ENCODE results near the gene BEND6. TPM values are rescaled to one million over a fixed set of nuclear protein-coding genes. Genes with fewer than 3 reads are reported as not detected.

Gene BEND6
- total and polyA plus RNA-seq, 2 of the 4 experiments (the other 2 are of a cell fraction) = 4.1 to 9.7 TPM

DNA sequence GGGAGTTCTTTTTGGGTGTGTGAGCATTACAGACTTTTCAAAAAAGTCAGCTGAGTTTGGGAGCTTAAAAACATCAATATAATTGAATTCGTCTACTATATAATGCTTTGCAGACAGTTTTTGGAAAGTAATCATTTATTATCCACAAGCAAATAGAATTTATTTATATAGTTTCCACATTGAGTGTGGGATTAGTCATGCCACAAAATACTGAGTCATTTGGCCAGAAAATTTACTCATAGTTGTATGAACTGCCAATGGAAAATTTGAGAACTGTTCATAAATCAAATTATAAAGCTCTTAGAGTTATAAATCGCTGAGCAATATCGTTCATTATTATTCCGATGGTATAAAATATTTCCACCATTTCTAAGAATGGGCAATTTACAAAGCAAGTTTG lies 5.0 kb downstream of the BEND6 start:
- Histone ChIP-seq H2BK5ac (ENCODE audit: low read depth, low read length, poor library complexity, severe bottlenecking) (peak overlapping the region; percentile 50), H3K9me1 (ENCODE audit: insufficient read depth, low read length) (no peaks in the 10 kb centered on the region), H2BK20ac (ENCODE audit: low read depth, low read length) (0 out of 2 replicates have a peak overlapping the region, but pooled peaks have one; percentile 42), H4K91ac (ENCODE audit: insufficient read depth, low read depth, low read length) (no peak overlapping the region), H3K56ac (ENCODE audit: extremely low read depth, insufficient read depth, low read length) (no peak overlapping the region), H2BK15ac (ENCODE audit: low read depth, low read length) (no peak overlapping the region), H4K8ac (ENCODE audit: low read depth in 2 of 2, low read length in 2 of 2) (no peak overlapping the region), H3K18ac (ENCODE audit: low read depth, low read length) (peak overlapping the region; percentile 40; the same call in 1 of the 2 replicates), H4K5ac (ENCODE audit: low read depth, low read length) (no peak overlapping the region), H2AFZ (replicated peaks; ENCODE audit: low read length, poor library complexity) (no peak overlapping the region), H3K9ac (ENCODE audit: low read depth, low read length) (no peak overlapping the region), H3K79me1 (ENCODE audit: low read depth in 1 of 2, low read length in 2 of 2) (peaks cover 10 to 40% of the 10 kb centered on the region in 2 experiments; a peak in 3 of 4 replicates), H3K4me1 (ENCODE audit: control insufficient read depth, insufficient read depth, low read length) (peaks cover 8% of the 10 kb centered on the region), H3K4me3 (ENCODE audit: insufficient read depth, low read depth, low read length) (no peak overlapping the region), H3K36me3 (ENCODE audit: control insufficient read depth, insufficient read depth, low read length) (no peaks in the 10 kb centered on the region), H2AK9ac (replicated peaks; ENCODE audit: low read depth, low read length, poor library complexity) (no peak overlapping the region), H2BK120ac (ENCODE audit: low read depth, low read length) (peak overlapping the region; percentile 59; the same call in 1 of the 2 replicates), H3K4me2 (ENCODE audit: low read depth, low read length) (peak overlapping the region; percentile 69; the same call in 1 of the 2 replicates), H4K20me1 (ENCODE audit: insufficient read depth, low read length) (no peaks in the 10 kb centered on the region), H3K27ac (ENCODE audit: insufficient read depth, low read length) (no peak overlapping the region), H2AK5ac (ENCODE audit: low read depth, low read length) (no peak overlapping the region), H3K14ac (replicated peaks; ENCODE audit: low read depth, low read length) (no peak overlapping the region), H3K9me3 (ENCODE audit: control insufficient read depth, insufficient read depth, low read length) (no peaks in the 10 kb centered on the region), H3K27me3 (ENCODE audit: control insufficient read depth, insufficient read depth, low read length) (no peaks in the 10 kb centered on the region), H3K23ac (ENCODE audit: low read depth, low read length) (no peak overlapping the region), H3K4ac (ENCODE audit: low read depth, low read length) (no peak overlapping the region)
- CTCF ChIA-PET = interaction anchor here (2.0 kb wide), 1 partner anchor 56 kb away, joined by 6 read pairs; no protein-coding TSS in a partner anchor
- in situ Hi-C loops (cut with MboI; ENCODE audit: low sequenced_read_pairs) (no loop called here), intact Hi-C loops (cut with micrococcal nuclease) (loop anchor here (5.0 to 10.0 kb wide), 2 partner anchors 212 to 315 kb away; partner anchors contain the start of genes BAG2 and DST), dilution Hi-C loops (cut with HindIII; ENCODE audit: low sequenced_read_pairs, unreplicated experiment) (no loop called here)
- WGBS, 2 experiments (ENCODE audit: extremely low coverage in 2 of 2, insufficient read length in 1 of 2) = no CpG with 5 or more reads among the region's 4 CpGs
- POLR2A ChIA-PET (ENCODE audit: unreplicated experiment) = no interaction called here
- DNase-seq (peak; percentile 77), ATAC-seq (ENCODE audit: low read depth) (no peak)
- no TSS peak for BruUV-seq (replicated peaks)
- TF ChIP-seq SMC3 (IDR thresholded peaks at IDR 0.05; ENCODE audit: low read depth, low read length) = no peak
- peak; percentile 44; the same call in 1 of the 2 replicates for TF ChIP-seq NFE2L2 (IDR thresholded peaks at IDR 0.05; ENCODE audit: low read depth, low read length)
- no peak for TF ChIP-seq BHLHE40 (IDR thresholded peaks at IDR 0.05; ENCODE audit: low read depth, low read length)
- TF ChIP-seq CEBPB (IDR thresholded peaks at IDR 0.05; ENCODE audit: low read depth, low read length) = no peak
- TF ChIP-seq POLR2A (IDR thresholded peaks at IDR 0.05; ENCODE audit: low read depth, low read length) = no peak
- peak; percentile 54 for TF ChIP-seq MAFK (IDR thresholded peaks at IDR 0.05; ENCODE audit: low read depth, low read length)
- no peak for TF ChIP-seq MAZ (IDR thresholded peaks at IDR 0.05; ENCODE audit: borderline replicate concordance, low read depth, low read length)
- TF ChIP-seq, protein P1, sequence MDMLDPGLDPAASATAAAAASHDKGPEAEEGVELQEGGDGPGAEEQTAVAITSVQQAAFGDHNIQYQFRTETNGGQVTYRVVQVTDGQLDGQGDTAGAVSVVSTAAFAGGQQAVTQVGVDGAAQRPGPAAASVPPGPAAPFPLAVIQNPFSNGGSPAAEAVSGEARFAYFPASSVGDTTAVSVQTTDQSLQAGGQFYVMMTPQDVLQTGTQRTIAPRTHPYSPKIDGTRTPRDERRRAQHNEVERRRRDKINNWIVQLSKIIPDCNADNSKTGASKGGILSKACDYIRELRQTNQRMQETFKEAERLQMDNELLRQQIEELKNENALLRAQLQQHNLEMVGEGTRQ (IDR thresholded peaks at IDR 0.05; ENCODE audit: low read depth, low read length) = no peak
- no peak for TF ChIP-seq RAD21 (IDR thresholded peaks at IDR 0.05; ENCODE audit: low read length)
- no peak for TF ChIP-seq RCOR1 (IDR thresholded peaks at IDR 0.05; ENCODE audit: insufficient replicate concordance, low read length)
- no peak for TF ChIP-seq MXI1 (IDR thresholded peaks at IDR 0.05; ENCODE audit: borderline replicate concordance, low read depth, low read length)
- no peak for TF ChIP-seq RFX5 (IDR thresholded peaks at IDR 0.05; ENCODE audit: low read depth, low read length)
- TF ChIP-seq CTCF (conservative IDR thresholded peaks at IDR 0.05; ENCODE audit: low read depth, low read length) = no peak
- TF ChIP-seq ELK1 (IDR thresholded peaks at IDR 0.05; ENCODE audit: borderline replicate concordance, low read depth, low read length) = no peak
- no peak for TF ChIP-seq CHD1 (IDR thresholded peaks at IDR 0.05; ENCODE audit: low read depth, low read length)
- TF ChIP-seq FOS (IDR thresholded peaks at IDR 0.05; ENCODE audit: low read depth, low read length) = peak; percentile 77

Data from IMR-90 (cell line).